H1 (cell line): ENCODE results near the gene PRSS2. TPM values are rescaled to one million over a fixed set of nuclear protein-coding genes. Genes with fewer than 3 reads are reported as not detected.

Experiments
- ASH2L ChIP-seq: fragments of 200-600, 300-600 bp; sonication (generic); IDR thresholded peaks from one replicate; pipeline ENCODE4 v1.7.1; 2017; ENCODE audit warnings: low read length
- EZH2 ChIP-seq: fragments of 200-600 bp; sonication (generic); IDR thresholded peaks from 2 replicates; pipeline ENCODE4 v1.7.1; 2012; ENCODE audit warnings: low read depth, mild to moderate bottlenecking, moderate library complexity, low read length, inconsistent platforms; ENCODE audit not compliant: severe bottlenecking
- JUN ChIP-seq: IDR thresholded peaks from 2 replicates; pipeline ENCODE4 v1.6.1; 2011; ENCODE audit warnings: low read depth, mild to moderate bottlenecking, improper control_type of control experiment, low read length
- NRF1 ChIP-seq: IDR thresholded peaks from 2 replicates; pipeline ENCODE4 v1.6.1; 2011; ENCODE audit warnings: mild to moderate bottlenecking, low read depth, low read length, improper control_type of control experiment
- SIX5 ChIP-seq: IDR thresholded peaks from 2 replicates; pipeline ENCODE4 v1.6.1; 2011; ENCODE audit warnings: mild to moderate bottlenecking, low read depth, low read length
- polyA plus RNA-seq, 7 experiments: library from polyadenylated mRNA; depleted of rRNA in 3 of 7; stranded (reverse) in 5 of 7; unstranded in 2 of 7; fragments of >200 nt in 5 of 7; fragments of 200-250 nt in 2 of 7; gene quantifications; 1 replicate in 5 of 7; 2 replicates in 1 of 7; 4 replicates in 1 of 7; pipeline versions ENCODE4 v1.2.1 to v1.2.3, GENCODE V29; 2011 to 2013; ENCODE audit warnings: missing spikeins in 2 of 7, mixed read lengths in 2 of 7
- total RNA-seq: library from RNA; stranded (reverse); fragmentation: NEBNext Ultra II Directional; extraction: Animal tissue kit (Norgen Biotek cat#: 25700); gene quantifications from 2 replicates; pipeline ENCODE4 v1.2.1, GENCODE V29; 2021

Gene PRSS2
- total and polyA plus RNA-seq, 2 of the 8 experiments (the other 6 are each of a cell fraction or from before 2014, with no cell fraction given): not detected

DNA sequence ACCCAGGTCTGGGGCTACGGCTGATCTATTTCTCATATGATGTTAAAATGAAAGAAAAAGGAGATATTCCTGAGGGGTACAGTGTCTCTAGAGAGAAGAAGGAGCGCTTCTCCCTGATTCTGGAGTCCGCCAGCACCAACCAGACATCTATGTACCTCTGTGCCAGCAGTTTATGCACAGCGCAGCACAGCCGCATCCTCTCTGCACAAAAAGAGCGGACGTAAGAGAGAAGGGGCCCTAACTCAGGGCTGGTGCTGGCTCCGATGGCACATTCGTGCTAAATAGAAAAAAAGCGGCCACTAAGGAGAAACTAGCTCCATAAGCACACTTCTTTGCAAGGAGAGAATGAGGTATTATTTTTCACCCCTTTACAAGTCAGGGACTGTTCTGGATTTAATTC lies 49.8 kb upstream of the PRSS2 start (continued):
- TF ChIP-seq ASH2L (no peak), NRF1 (no peak), SIX5 (no peak), JUN (no peak), EZH2 (no peak)
